NCI-H1436 treated with DMSO at 0.1 percent for 48 hours (cell line): ENCODE results near the gene NOTCH1.

Experiments
- DNase-seq: peaks from one replicate; lab custom pipeline; 2025; lab: John Stamatoyannopoulos, UW

NOTCH1 gene

GRCh38 chr9:136463578-136463977 lies 82.3 kb downstream of the NOTCH1 start:
- DNase-seq: no peak

- no peak for DNase-seq
Observed at GRCh38 chr9:136462664-136463063, 83.2 kb downstream of the NOTCH1 start.

- no peak for DNase-seq
Observed at GRCh38 chr9:136460772-136461325, 85.0 kb downstream of the NOTCH1 start.

- DNase-seq: no peak
Observed at GRCh38 chr9:136459425-136459824, 86.4 kb downstream of the NOTCH1 start.

- DNase-seq: no peak
Observed at GRCh38 chr9:136457326-136457725, 88.5 kb downstream of the NOTCH1 start.

GRCh38 chr9:136456258-136456657 lies 89.6 kb downstream of the NOTCH1 start:
- DNase-seq: no peak

GRCh38 chr9:136455043-136456002 lies 90.5 kb downstream of the NOTCH1 start:
- no peak for DNase-seq

GRCh38 chr9:136454026-136454796 lies 91.6 kb downstream of the NOTCH1 start:
- no peak for DNase-seq

GRCh38 chr9:136453326-136453725 lies 92.5 kb downstream of the NOTCH1 start:
- DNase-seq: no peak

GRCh38 chr9:136451221-136451877 lies 94.5 kb downstream of the NOTCH1 start:
- no peak for DNase-seq

- DNase-seq: no peak
Observed at GRCh38 chr9:136448655-136449054, 97.2 kb downstream of the NOTCH1 start.

GRCh38 chr9:136447173-136447778 lies 98.6 kb downstream of the NOTCH1 start:
- DNase-seq: no peak

- DNase-seq: no peak
Observed at GRCh38 chr9:136445799-136446198, 100.0 kb downstream of the NOTCH1 start.
